ENCODE measurements around the gene EPHB3.

- TF ChIP-seq, protein P1, sequence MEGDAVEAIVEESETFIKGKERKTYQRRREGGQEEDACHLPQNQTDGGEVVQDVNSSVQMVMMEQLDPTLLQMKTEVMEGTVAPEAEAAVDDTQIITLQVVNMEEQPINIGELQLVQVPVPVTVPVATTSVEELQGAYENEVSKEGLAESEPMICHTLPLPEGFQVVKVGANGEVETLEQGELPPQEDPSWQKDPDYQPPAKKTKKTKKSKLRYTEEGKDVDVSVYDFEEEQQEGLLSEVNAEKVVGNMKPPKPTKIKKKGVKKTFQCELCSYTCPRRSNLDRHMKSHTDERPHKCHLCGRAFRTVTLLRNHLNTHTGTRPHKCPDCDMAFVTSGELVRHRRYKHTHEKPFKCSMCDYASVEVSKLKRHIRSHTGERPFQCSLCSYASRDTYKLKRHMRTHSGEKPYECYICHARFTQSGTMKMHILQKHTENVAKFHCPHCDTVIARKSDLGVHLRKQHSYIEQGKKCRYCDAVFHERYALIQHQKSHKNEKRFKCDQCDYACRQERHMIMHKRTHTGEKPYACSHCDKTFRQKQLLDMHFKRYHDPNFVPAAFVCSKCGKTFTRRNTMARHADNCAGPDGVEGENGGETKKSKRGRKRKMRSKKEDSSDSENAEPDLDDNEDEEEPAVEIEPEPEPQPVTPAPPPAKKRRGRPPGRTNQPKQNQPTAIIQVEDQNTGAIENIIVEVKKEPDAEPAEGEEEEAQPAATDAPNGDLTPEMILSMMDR (IDR thresholded peaks at IDR 0.05; ENCODE audit: extremely low read depth in 1 of 2, insufficient read depth in 1 of 2, low read depth in 1 of 2, low read length in 2 of 2) = no peak
- no peak for TF ChIP-seq POLR2A (IDR thresholded peaks at IDR 0.05; ENCODE audit: low read depth, low read length)
- no peak for TF ChIP-seq JUN (IDR thresholded peaks at IDR 0.05; ENCODE audit: borderline replicate concordance, insufficient read depth, insufficient read length, low read depth)
- TF ChIP-seq MAX (IDR thresholded peaks at IDR 0.05; ENCODE audit: insufficient read depth, insufficient read length) = no peak
- TF ChIP-seq EZH2 (IDR thresholded peaks at IDR 0.05; ENCODE audit: borderline replicate concordance, low read depth, low read length, severe bottlenecking) = no peak
- no peak for TF ChIP-seq GATA2 (IDR thresholded peaks at IDR 0.05; ENCODE audit: insufficient read depth, insufficient read length, low read depth, low read length)
- TF ChIP-seq POLR2AphosphoS5 (IDR thresholded peaks at IDR 0.05; ENCODE audit: insufficient read depth, low read depth, low read length) = no peak
- TF ChIP-seq FOS (IDR thresholded peaks at IDR 0.05; ENCODE audit: borderline replicate concordance, insufficient read depth, low read length) = no peak
- TF ChIP-seq MYC (IDR thresholded peaks at IDR 0.05; ENCODE audit: low read depth, low read length) = no peak
Measured at GRCh38 chr3:184580376-184580775, 18.8 kb downstream of the EPHB3 start.

All from endothelial cell of umbilical vein (primary cell).